Measurements from ENCODE around the gene ADK.
"Not testable (repeated sequence)": the region's sequence is repeated elsewhere in the genome, so short reads cannot be mapped to it uniquely, and the experiment has no call there.

Gene ADK

GRCh38 chr10:74146980-74147379, 4.0 kb upstream of the ADK start:
- not testable (repeated sequence) for DNase-seq

- DNase-seq, result peak; percentile 74
Measured at GRCh38 chr10:74150204-74150989, 624 bp upstream of the ADK start, which contains the start of gene AP3M1. AP3M1 (minus strand) TSS chr10:74150828; CDS start chr10:74138379, 12,449 bp downstream.

DNA sequence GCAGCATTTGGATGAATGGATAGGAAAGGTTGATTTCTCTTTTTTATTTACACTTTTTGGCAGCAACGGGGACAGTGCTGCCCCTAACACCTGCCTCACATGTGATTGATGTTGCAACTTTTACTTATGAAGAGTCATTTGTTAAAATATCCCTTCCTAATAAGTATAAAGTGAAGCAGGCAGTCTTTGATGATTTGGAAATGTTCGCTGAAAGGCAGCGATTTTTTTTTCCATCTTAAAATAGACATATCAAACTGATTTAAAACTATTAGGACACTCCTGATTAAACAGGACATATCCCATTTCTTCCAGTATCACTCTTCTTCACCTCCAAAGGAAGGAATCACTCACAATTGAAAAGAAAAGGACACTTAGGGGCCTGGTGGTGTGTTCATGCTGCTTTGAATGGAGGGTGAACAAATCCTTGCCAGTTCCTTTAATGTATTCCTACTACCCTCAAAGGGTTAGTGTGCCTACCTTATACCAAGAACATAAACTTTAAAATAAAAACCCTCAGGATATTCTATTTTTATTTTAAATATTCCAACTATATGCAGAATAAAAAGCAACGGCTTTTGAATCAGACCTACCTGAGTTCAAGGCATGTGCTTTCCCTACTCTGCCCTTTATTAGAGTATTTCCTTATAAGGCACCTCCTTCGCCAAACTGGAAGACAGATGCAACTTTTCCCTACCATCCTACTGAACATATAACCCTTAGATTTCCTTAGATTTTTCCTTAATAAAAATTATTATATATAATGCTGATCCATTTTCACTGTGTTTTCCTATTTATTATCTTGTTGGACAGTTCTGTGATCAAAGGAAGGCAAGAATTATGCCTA, 1.1 kb downstream of the ADK start:
- DNase-seq, result no peak

DNA sequence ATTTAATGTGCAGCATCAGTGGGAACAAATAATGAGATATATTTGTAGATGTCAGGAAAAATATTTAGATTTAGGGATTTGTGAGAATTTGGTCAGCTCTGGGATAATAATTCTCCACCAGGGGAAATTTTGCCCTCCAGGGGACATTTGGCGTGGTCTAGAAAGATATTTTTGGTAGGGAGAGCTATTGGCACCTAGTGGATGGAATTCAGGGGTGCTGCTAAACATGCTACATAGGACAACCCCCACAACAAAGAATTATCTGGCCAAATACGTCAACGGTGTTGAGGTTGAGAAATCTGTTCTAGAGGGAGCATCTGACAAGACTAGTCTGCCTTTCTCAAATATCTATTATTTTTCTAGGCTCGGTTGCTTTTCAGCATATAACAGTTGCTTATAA, 2.1 kb downstream of the ADK start:
- peak; percentile 23 for DNase-seq

DNA sequence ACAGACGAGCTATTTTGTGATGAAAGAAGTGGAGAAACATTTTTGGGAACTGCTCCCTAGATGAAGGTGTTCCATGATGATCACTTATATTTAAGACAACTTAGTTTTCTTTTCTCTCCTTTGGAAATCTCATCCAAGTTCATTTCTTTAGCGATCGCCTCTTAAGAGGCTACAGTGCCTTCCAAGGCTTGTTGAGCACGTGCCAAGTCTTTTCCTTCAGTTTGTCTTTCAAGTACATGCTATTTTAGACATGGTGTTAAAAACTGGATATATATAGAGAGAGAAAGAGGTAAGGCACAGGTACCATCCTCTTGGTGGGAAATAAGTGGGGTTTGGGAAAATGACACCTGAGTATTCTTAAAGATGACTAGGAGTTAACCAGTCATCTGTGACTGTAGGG, 2.7 kb downstream of the ADK start:
- no peak for DNase-seq

DNA sequence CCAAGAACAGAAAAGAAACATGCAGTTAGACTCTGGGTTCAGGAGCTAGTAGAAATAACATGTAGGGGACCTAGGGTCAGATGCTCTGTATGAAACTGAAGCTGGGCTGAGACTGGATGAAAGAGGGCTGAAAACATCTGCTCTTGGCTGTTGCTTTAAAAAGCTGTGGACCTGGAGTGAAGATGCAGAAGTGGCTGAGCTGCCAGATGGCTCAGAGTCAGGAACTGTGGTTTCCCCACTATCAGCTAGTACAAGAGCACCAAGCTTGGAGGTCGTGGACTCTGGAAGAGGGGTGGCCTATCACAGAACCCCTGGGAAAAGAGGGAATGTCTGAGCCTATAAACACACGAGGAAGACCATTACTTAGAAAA, 5.9 kb downstream of the ADK start:
- no peak for DNase-seq

DNA sequence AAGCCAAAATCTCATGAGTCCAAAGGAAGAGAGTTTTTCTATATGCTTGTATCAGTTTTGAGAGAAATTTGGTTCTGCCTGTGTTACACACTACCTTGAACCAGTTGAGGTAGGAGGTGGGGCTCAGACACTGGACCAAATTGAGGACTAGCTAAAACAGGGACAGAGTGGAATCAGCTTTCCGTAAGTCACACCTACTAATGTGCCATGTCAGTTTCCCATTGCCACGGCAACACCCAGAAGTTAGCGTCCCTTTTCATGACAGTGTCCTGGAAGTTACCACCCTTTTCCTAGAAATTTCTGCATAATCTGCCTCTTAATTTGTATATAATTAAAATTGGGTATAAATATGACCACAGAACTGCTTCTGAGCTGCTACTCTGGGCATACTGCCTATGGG, 9.0 kb downstream of the ADK start:
- DNase-seq, result no peak

DNA sequence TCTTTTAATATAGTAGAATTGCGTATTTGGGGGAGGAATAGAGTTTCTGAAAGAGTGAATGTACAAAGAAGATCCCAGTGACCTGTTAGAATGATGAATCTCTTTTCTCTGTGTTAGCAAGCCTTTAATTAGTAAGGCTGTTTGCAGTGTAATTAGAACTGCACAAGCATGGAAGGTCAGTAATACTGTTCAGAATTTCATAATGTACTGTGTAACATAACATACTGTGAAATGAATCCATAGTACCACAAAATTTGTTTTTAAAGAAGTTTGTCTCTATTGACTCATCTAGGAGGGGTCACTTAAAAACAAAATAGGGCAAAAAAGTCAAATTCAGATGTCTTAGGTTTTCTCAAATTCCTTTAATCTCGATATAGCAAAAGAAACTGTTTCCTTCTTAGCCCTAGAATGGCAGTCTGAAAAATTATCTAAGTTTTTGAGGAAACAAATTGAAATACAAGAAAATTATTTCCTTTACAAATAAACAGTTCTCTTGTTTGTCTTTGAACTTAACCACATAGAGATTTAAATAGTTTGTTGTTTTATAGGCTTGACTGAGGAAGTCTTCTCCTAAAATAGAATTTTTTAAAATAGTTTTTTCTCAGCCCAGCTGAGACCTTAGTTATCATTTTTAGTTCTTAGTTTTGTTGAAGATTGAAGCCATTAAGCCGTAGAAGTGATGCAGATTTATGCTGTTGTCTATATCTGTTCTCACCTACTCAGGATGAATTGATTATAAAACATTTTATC, 12.5 kb downstream of the ADK start:
- DNase-seq, result no peak

DNA sequence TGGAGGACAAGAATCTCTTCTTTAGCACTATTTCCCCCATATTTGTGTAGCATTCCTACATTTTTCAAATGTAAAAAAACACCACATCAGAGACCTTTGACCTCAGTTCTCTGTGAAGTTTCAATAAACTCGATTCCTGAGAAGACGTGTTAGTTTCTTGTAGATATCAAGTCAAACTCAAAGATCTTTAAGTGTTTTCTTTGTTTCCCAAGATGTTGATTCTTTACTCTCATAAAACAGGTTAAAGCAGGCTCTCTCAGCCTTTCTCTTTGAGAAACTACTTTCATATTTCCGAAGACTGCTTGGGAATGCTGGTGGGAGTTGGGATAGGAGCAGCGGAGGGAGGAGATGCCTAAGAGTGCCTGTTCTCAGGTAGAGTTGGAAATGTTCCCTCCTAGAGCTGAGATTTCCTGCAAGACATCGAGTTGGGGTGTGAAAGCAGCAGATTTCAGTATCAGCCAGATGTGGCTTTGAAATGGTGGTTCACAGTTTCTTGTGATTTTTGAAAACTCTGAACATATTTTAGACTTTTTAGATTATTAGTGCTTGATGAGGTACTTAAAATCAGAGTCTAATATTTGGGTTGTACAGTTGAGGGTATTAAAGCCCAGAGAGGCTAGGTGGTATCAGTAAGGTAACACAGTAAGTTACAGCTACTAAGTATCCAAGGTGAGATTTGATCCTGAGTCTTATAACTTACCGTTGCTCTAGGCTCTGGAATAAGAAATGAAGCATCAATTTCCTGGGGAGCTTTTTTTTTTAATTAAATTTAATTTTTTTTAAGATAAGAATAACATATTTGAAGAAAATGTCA, 13.9 kb downstream of the ADK start:
- peak; percentile 23 for DNase-seq

GRCh38 chr10:74165530-74165901, 14.5 kb downstream of the ADK start:
- DNase-seq, result no peak

- DNase-seq, result no peak
Measured at GRCh38 chr10:74167443-74167842, 16.4 kb downstream of the ADK start.

DNA sequence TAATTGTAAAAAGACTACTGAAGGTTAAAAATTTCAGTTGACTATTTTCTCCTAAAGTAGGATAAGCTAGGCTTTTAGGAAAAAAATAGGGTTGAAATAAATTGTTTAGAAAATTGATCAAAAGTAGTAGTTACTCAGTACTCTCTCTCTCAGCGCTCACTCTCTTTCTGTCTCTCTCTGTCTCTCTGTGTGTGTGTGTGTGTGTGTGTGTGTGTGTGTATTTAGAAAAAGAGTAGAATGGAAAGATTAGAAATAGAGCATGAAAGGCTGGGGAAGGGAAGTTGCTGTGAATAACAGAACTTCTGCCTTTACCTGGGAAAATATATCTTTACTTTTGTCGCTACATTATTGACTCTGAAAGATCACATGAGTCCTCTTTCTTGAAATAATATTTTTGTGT, 20.6 kb downstream of the ADK start:
- DNase-seq, result no peak

DNA sequence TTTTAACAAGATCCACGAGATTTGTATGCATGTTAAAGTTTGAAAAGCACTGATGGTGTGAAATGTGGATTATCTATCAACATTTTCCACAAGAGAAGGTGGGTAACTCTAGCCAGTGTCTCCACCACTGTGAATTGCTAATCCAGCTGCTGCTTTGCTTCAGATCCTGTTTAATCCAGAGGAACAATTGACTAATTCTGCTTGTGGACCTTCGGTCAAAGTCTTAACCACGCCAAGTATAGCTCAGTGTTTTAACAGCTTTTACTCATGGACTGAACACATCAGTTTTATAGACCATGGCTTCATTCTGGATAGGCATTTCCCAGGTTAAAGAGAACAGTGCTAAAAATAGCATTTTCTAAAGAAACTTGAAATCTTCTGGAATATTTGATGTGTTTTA, 23.5 kb downstream of the ADK start:
- no peak for DNase-seq

DNA sequence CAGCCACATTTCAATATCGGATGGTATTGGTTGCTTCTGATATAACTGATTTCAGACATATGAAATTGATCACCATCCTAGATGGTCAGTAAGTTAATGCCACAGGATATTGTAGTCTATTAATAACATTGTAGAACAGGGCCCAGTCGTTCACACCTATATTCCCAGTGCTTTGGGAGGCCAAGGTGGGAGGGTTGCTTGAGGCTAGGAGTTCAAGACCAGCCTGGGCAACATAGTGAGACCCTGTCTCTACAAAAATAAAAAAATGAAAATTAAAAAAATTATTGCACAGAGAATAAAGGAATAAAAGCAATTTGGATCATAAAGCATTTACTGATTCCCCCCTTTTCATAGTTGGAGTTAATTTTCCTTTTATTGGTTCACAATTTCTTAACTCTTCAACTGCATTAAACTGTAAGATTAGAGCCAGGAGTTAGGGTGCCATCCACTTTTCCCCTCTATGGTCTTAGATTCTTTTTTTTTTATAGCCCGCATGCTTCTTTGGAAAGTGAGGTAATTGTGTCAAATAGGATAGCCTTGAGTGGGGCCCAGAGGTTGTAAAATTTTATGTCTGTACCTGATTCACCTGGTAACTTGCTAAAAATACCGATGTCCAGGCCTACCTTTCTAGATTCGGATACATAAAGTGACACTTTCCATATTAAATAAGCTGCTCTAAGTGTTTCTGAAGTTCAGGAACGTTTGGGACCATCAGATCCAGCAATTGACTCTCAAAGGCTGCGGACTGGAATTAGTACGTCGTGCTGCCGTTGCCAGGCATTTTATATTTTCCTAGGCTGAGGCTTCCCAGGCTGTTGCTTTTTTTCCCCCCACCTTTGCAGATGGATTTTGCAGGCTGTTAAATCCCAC, 24.7 kb downstream of the ADK start:
- no peak for DNase-seq

DNA sequence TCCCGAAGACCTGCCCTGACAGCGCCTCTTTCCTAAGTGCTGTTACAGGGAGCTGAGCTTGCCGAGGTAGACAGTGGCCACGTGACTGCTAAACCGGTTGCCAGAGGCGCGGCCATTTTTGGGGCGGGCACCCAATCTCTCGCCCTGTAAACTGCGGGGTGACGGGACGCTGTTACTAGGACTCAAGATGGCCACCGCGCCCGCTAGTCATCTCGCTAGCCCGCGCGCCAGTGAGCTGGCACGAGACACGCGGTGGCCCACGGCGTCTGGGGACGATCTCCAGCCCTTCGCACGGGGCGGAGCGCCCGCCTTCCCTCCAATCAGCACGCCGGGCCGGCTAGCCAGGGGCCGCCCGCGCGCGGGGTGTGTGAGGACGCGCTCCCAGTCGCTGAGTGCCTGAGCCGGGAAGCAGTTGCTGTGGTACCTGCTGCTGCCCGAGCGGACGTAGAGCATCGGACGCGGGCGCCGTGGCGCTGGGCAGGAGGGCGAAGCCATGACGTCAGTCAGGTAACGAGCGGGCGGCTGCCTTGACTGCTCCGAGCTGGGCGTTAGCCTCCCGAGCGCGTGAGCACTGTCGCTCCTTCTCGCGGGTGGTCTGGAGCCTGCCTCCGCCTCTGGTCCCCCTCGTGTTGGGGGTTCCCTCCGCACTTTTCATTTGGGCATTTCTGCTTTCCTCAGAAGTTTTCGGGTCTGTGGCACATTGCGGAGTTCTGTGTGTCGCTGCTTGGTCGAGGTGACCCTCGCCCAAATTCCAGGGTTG, 25.5 kb downstream of the ADK start:
- peak; percentile 90 for DNase-seq

DNA sequence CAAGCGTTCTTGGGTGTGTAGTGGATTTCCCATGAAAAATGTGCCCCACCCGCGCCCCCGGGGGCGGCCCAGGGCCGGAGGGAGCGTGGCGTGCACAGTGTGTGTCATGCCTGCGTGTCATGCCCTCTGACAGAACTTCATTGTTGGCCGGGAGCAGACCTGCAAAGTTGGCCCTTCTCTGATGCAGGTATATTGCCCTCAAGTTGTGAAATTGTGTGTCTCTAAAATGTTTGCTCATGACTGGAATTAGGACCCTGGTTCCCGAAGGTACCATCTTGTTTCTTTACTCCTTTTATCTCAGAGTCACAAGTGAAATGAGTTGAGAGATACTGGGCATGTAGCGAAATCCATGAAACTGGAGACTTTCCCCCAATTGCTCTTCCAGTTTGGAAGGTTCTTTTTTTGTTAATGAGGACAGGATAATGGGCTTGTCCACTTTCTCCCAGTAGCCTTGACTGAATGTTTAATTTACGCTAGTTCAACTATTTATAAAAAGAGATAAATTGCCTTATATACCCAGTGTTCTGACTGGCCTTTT, 26.2 kb downstream of the ADK start:
- peak; percentile 37 for DNase-seq

DNA sequence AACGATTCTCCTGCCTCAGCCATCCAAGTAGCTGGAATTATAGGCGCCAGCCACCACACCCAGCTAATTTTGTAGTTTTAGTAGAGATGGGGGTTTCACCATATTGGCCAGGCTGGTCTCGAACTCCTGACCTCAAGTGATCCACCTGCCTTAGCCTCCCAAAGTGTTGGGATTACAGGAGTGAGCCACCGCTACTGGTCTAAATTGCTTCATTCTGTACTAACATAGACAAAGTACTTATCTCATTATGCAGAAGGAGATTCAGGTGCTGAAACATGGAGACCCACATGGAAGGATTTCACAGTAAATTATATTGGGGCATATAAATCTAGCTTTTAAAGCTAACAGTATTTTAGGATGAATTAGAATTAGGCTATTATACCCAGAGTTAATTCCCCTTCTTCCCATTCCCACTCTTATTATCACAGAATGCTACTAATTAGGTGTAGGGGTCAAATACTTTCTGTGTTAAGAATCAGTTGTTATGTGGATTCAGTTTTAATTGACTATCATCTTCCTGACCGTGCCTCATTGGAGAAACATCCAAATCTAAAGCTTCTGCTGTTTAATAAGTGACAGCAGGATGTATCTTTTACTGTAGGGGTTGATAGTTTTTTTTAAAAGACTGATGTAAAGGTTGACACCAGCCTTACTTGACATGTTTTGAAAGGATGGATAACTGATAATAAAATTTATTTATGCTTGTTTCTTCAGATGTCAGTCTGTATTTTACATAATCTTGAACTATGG, 27.2 kb downstream of the ADK start:
- DNase-seq, result no peak

GRCh38 chr10:74179111-74179710, 28.2 kb downstream of the ADK start:
- DNase-seq, result no peak

DNA sequence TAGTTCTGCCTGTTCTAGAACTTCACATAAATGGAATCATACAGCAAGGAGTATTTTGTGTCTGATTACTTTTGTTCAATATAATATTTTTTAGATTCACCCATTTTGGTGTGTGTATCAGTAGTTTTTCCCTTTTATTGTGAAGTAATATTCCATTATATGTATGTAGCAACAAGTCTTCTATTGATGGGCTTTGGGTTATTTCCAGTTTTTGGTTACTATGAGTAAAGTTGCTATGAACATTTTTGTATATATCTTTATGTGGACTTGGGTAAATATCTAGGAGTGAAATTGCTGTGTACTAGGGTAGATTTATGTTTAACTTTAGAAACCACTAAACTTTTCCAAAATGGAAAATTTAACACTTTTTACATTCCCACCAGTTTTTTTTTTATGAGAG, 35.7 kb downstream of the ADK start:
- no peak for DNase-seq

Measured in kidney glomerular epithelial cell (primary cell).